SK-N-MC (cell line): ENCODE data around the gene FKBP8.
A peak's percentile ranks its signal among the peaks of the same experiment; 100 is the strongest.

ENCODE experiments used
- EZH2 ChIP-seq: fragments of 200-600 bp; sonication (generic); IDR thresholded peaks from one replicate; pipeline ENCODE4 v1.6.1; 2017; ENCODE audit warnings: antibody characterized with exemption
- FOXP2 ChIP-seq: optimal IDR thresholded peaks from 2 replicates; pipeline ENCODE3; 2011; ENCODE audit warnings: mild to moderate bottlenecking, moderate library complexity; ENCODE audit not compliant: insufficient read depth; ENCODE audit errors: extremely low read length, control extremely low read depth
- POLR2AphosphoS5 ChIP-seq: IDR thresholded peaks from 2 replicates; pipeline ENCODE4 v1.6.1; 2012; ENCODE audit warnings: mild to moderate bottlenecking, low read depth, low read length, borderline replicate concordance

DNA sequence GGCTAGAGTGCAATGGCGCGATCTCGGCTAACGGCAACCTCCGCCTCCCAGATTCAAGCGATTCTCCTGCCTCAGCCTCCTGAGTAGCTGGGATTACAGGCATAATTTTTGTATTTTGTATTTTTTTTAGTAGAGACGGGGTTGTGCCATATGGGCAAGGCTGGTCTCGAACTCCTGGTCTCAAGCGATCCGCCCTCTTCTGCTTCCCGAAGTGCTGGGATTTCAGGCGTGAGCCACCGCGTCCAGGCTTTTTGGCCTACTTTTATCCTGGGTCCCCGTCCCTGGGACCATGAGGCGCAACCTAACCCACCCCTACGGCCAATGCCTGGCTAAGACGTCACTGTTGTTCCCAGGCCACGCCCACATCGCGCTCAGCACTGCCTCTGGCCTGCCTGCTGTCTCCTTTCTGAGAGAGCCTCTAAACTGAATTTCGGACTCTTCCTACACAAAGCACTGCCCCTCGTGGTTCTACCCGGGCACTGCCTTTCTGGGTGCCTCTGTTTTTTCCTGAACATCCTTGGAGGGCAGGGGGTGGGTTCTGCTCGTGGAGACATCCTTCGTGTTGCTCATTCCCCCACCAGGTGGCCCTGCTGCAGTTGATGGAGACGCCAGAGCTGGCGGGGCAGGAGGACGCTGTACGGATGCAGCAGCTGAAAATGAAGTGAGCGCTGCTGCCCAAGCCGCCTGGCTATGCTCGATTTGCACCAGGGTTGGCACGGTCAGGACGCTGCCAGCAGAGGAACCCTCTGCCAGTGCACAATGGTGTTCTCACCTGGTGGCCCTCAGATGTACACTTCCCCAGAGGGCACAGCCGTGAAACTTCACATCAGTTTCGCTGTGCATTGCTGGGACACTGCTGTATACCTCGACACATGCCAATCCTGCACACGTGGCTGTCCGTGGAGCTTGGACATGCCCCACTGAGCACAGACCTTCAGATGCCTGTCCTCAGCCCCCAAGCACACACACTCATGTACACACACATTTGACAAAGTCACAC lies 47.2 kb upstream of the FKBP8 start:
- peak; percentile 5; the same call in 1 of the 2 replicates for TF ChIP-seq POLR2AphosphoS5
- no peak for TF ChIP-seq EZH2
- no peak for TF ChIP-seq FOXP2
